SK-N-MC (cell line): ENCODE measurements around the gene DCUN1D4.
"Not testable (repeated sequence)": the region's sequence is repeated elsewhere in the genome, so short reads cannot be mapped to it uniquely, and the experiment has no call there.

Experiments used
- DNase-seq: peaks from one replicate; pipeline ENCODE4 v3.0.0-alpha.2; 2011; ENCODE audit warnings: low read depth, low spot score
- H3K27ac ChIP-seq: fragments of 200-600 bp; sonication (generic); 2 replicates; pipeline ENCODE4 v1.5.1; 2016; ENCODE audit warnings: mixed run types
- H3K36me3 ChIP-seq: fragments of 200-600 bp; sonication (generic); 2 replicates; pipeline ENCODE4 v1.6.1; 2017; ENCODE audit warnings: antibody characterized with exemption, low read length, mixed read lengths; ENCODE audit not compliant: insufficient read depth
- H3K4me3 ChIP-seq: fragments of 200-600 bp; sonication (generic); 2 replicates; pipeline ENCODE4 v1.5.1; 2016
- H3K9ac ChIP-seq: fragments of 200-600 bp; sonication (generic); 2 replicates; pipeline ENCODE4 v1.8.0; 2017; ENCODE audit warnings: mixed run types, mixed read lengths; ENCODE audit not compliant: insufficient read length
- H3K9me3 ChIP-seq: fragments of 200-600 bp; sonication (generic); 2 replicates; pipeline ENCODE4 v1.6.1; 2017; ENCODE audit warnings: low read depth, mild to moderate bottlenecking, antibody characterized with exemption, low read length, moderate library complexity, mixed read lengths
- EZH2 ChIP-seq: fragments of 200-600 bp; sonication (generic); IDR thresholded peaks from one replicate; pipeline ENCODE4 v1.6.1; 2017; ENCODE audit warnings: antibody characterized with exemption
- FOXP2 ChIP-seq: optimal IDR thresholded peaks from 2 replicates; pipeline ENCODE3; 2011; ENCODE audit warnings: mild to moderate bottlenecking, moderate library complexity; ENCODE audit not compliant: insufficient read depth; ENCODE audit errors: extremely low read length, control extremely low read depth
- POLR2AphosphoS5 ChIP-seq: IDR thresholded peaks from 2 replicates; pipeline ENCODE4 v1.6.1; 2012; ENCODE audit warnings: mild to moderate bottlenecking, low read depth, low read length, borderline replicate concordance

DCUN1D4 gene

DNA sequence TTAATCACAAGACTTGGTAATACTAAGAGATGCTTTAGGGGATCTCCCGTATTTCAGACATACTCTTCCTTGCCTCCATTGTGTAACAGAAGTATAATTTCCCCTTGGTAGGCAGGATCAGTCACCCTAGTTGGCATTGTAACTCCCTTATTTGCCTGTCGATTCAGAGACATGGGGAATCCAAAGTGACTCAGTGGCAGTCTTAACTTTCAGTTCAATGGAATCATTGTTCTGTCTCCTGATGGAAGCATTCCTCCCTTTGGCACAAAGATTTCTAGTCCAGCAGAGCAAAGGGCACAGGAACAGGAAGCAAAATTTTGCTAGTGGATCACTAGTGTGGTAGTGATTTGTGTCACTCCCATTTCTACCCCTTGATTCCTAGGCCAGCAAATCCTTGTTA is 80.4 kb downstream of the DCUN1D4 start:
- DNase-seq = no peak
- H3K4me3 ChIP-seq = no peak overlapping the region

GRCh38 chr4:51925307-51925706 is 82.4 kb downstream of the DCUN1D4 start:
- Histone ChIP-seq H3K4me3 (no peak overlapping the region), H3K9ac (no peak overlapping the region), H3K9me3 (no peaks in the 10 kb centered on the region), H3K36me3 (no peaks in the 10 kb centered on the region), H3K27ac (no peak overlapping the region)
- DNase-seq = no peak
- no peak for TF ChIP-seq FOXP2
- TF ChIP-seq POLR2AphosphoS5 = no peak
- TF ChIP-seq EZH2 = no peak

More for the DNA sequence above, 80.4 kb downstream of the DCUN1D4 start:
- no peaks in the 10 kb centered on the region for H3K36me3 ChIP-seq
- H3K27ac ChIP-seq = no peak overlapping the region
- no peak overlapping the region for H3K9ac ChIP-seq
- H3K9me3 ChIP-seq = no peaks in the 10 kb centered on the region
- TF ChIP-seq FOXP2 (no peak), POLR2AphosphoS5 (no peak), EZH2 (no peak)

GRCh38 chr4:51930557-51930956 is 87.6 kb downstream of the DCUN1D4 start:
- H3K9ac ChIP-seq = no peak overlapping the region
- H3K9me3 ChIP-seq = no peaks in the 10 kb centered on the region
- H3K4me3 ChIP-seq = no peak overlapping the region
- no peak for TF ChIP-seq FOXP2
- TF ChIP-seq EZH2 = no peak
- TF ChIP-seq POLR2AphosphoS5 = no peak
- no peak for DNase-seq
- no peak overlapping the region for H3K27ac ChIP-seq
- H3K36me3 ChIP-seq = no peaks in the 10 kb centered on the region

DNA sequence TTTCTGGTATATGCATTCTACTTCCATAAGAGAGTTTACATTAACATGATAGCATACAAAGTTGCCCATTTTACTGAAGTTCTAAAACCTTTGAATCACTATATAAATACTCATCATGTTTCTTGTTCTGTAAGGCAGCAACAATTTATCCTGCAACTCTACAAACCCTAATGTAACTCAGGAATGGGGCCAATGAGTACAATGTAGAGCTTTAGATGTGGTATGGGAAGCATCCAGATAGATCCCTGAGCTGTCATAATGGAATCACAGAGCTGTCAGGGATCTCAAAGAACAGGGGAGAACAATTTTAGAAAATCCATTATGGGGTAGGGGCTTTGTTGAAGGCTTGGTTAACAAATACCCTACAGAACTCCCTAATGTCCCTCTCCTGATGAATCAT is 88.5 kb downstream of the DCUN1D4 start:
- no peak for DNase-seq
- TF ChIP-seq EZH2 (no peak), POLR2AphosphoS5 (no peak), FOXP2 (no peak)

DNA sequence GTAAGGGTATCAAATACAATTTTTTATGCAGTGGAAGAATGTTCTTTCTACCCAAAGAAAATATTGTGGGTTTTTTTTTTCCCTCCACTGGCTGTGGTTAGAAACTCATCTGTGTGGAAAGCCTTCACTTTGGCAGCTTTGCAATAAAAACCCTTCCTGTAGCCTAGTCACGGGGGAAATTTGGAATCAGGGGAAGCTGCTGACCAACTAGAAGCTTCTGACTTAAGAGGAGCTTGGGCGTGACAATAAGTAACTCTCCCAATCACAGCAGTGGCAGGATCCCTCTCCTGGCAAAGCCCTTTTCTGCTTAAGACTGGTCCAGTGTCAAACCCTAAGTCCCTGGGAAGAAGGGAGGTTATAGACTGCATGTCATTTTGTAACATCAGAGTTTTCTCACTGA is 89.3 kb downstream of the DCUN1D4 start:
- Histone ChIP-seq H3K4me3 (no peak overlapping the region), H3K36me3 (no peaks in the 10 kb centered on the region), H3K9ac (no peak overlapping the region), H3K9me3 (no peaks in the 10 kb centered on the region), H3K27ac (no peak overlapping the region)
- TF ChIP-seq POLR2AphosphoS5 = no peak
- TF ChIP-seq FOXP2 = no peak
- no peak for TF ChIP-seq EZH2
- DNase-seq = no peak

More for the DNA sequence above, 88.5 kb downstream of the DCUN1D4 start:
- no peak overlapping the region for H3K4me3 ChIP-seq
- H3K9ac ChIP-seq = no peak overlapping the region
- no peak overlapping the region for H3K27ac ChIP-seq
- no peaks in the 10 kb centered on the region for H3K9me3 ChIP-seq
- no peaks in the 10 kb centered on the region for H3K36me3 ChIP-seq

GRCh38 chr4:51932684-51933083 is 89.7 kb downstream of the DCUN1D4 start:
- Histone ChIP-seq H3K9me3 (no peaks in the 10 kb centered on the region), H3K9ac (no peak overlapping the region), H3K4me3 (no peak overlapping the region), H3K36me3 (no peaks in the 10 kb centered on the region), H3K27ac (no peak overlapping the region)
- TF ChIP-seq FOXP2 = no peak
- TF ChIP-seq EZH2 = no peak
- no peak for TF ChIP-seq POLR2AphosphoS5
- DNase-seq = no peak

DNA sequence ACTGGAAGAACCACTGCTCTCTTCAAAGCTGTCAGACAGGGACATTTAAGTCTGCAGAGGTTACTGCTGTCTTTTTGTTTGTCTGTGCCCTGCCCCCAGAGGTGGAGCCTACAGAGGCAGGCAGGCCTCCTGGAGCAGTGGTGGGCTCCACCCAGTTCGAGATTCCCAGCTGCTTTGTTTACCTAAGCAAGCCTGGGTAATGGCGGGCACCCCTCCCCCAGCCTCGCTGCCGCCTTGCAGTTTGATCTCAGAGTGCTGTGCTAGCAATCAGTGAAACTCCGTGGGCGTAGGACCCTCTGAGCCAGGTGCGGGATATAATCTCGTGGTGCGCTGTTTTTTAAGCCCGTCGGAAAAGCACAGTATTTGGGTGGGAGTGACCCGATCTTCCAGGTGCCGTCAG is 97.5 kb downstream of the DCUN1D4 start:
- H3K9me3 ChIP-seq, H3K9ac ChIP-seq, H3K4me3 ChIP-seq, H3K36me3 ChIP-seq, H3K27ac ChIP-seq, DNase-seq: not testable (repeated sequence)

DNA sequence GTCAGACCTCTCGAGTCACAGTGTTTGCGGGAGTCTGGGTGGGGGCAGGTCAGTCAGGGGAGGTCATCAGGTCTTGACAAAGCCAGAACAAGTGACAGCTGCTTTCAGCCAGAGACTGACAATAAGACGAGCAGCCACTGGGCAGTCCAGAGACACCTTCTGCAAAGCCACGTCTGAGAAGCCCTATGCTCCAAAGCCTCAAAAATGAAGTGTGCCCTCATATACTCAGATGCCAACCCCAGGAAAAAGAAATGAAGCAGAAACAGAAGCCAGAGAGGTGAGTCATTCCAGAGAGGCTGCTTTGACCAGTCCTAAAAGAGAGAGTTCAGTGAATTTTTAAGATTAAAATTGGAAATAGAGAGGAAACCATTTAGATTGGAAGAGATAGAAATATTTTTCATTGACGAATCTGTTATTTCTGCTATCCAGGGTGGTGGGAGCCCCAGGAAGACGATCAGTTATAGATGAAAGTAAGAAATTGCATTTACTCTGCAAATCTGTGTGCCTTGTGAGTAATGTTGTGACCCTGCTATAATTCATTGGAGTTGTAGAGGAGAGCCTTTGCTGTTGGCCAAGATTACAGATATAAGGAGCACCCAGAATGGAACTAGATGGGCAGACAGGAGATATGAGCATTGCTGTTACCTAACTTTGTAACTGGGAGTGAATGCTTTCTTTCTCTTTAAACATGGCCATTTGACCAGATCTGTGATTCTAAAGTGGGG is 99.3 kb downstream of the DCUN1D4 start:
- no peak overlapping the region for H3K27ac ChIP-seq
- no peaks in the 10 kb centered on the region for H3K36me3 ChIP-seq
- no peak overlapping the region for H3K4me3 ChIP-seq
- no peak for DNase-seq
- no peaks in the 10 kb centered on the region for H3K9me3 ChIP-seq
- TF ChIP-seq FOXP2 = no peak
- no peak for TF ChIP-seq POLR2AphosphoS5
- no peak for TF ChIP-seq EZH2
- H3K9ac ChIP-seq = no peak overlapping the region

DNA sequence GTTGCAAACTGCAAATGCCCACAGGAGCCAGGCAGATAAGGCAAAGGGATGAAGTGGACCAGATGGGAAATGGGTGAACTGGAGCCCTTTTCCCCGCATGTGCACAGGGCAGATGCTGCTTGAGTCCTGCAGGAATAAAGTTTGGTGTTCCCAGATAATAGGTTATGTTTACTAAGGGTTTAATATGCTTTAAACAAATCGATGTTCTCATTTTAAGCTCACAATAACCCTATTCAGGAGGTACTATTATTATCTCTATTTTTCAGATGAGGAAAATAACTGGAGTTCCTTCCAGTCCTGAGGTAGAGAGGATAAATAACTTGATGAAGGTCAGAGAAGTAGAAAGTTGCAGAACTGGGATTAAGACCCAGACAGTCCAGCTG is 99.9 kb downstream of the DCUN1D4 start:
- DNase-seq = no peak
- Histone ChIP-seq H3K9me3 (no peaks in the 10 kb centered on the region), H3K27ac (no peak overlapping the region), H3K36me3 (no peaks in the 10 kb centered on the region), H3K4me3 (no peak overlapping the region), H3K9ac (no peak overlapping the region)
- no peak for TF ChIP-seq POLR2AphosphoS5
- TF ChIP-seq EZH2 = no peak
- no peak for TF ChIP-seq FOXP2
